Measurements from ENCODE around the gene MRFAP1. TPM values are rescaled to one million over a fixed set of nuclear protein-coding genes. Genes with fewer than 3 reads are reported as not detected.
"Not testable (repeated sequence)": the region's sequence is repeated elsewhere in the genome, so short reads cannot be mapped to it uniquely, and the experiment has no call there.

Gene MRFAP1
- total and polyA plus RNA-seq, 2 donors (not counting 1 experiment from before 2014, with no cell fraction given), result 54.8 to 113 TPM

- H3K9me3 Mint-ChIP-seq (ENCODE audit: insufficient read depth), result no peaks in the 10 kb centered on the region
- ChIA-PET CTCF (no interaction called here), POLR2A (no interaction called here)
- TF ChIP-seq EZH2 (IDR thresholded peaks at IDR 0.05; ENCODE audit: borderline replicate concordance, insufficient read depth, low read depth, low read length, poor library complexity, severe bottlenecking) (no peak), CTCF (IDR thresholded peaks at IDR 0.05) (no peak)
- H3K4me2 ChIP-seq (replicated peaks; ENCODE audit: low read depth, low read length, poor library complexity, severe bottlenecking), result no peak overlapping the region
- H3K27me3 Mint-ChIP-seq, result no peaks in the 10 kb centered on the region
- H3K9me3 ChIP-seq (ENCODE audit: control extremely low read depth in 1 of 3, control insufficient read depth in 2 of 3, insufficient read depth in 1 of 3, low read length in 2 of 3), result peaks cover 0 to 1% (median 0%) of the 10 kb centered on the region in 3 donors
- H3K4me3 ChIP-seq (ENCODE audit: control extremely low read depth in 1 of 5, extremely low read depth in 1 of 5, insufficient read depth in 1 of 5, low read depth in 2 of 5, low read length in 4 of 5), result no peak overlapping the region
- no peak overlapping the region for H3K27ac ChIP-seq (ENCODE audit: low read length in 2 of 2)
- DNase-seq (no peak), ATAC-seq (ENCODE audit: low read depth) (no peak)
- H3K4me1 ChIP-seq (ENCODE audit: control insufficient read depth in 2 of 2, insufficient read depth in 2 of 2, low read length in 2 of 2), result no peaks in the 10 kb centered on the region
- no peaks in the 10 kb centered on the region for H3K27me3 ChIP-seq (replicated peaks in 1 of 4; ENCODE audit: control extremely low read depth in 1 of 4, control insufficient read depth in 3 of 4, insufficient read depth in 4 of 4, low read length in 3 of 4)
- no peaks in the 10 kb centered on the region for H4K20me1 ChIP-seq (ENCODE audit: control insufficient read depth, insufficient read depth, low read length, poor library complexity, severe bottlenecking)
- no peaks in the 10 kb centered on the region for H3K36me3 ChIP-seq (replicated peaks in 1 of 2; ENCODE audit: control extremely low read depth in 1 of 2, control insufficient read depth in 1 of 2, extremely low read depth in 1 of 2, insufficient read depth in 2 of 2, low read length in 1 of 2)
- no peak overlapping the region for H3K9ac ChIP-seq (ENCODE audit: low read length)
- no peak overlapping the region for H3K27ac Mint-ChIP-seq
- no peak overlapping the region for H3K4me3 Mint-ChIP-seq
- peaks cover 38% of the 10 kb centered on the region for H3K79me2 ChIP-seq (ENCODE audit: control insufficient read depth, insufficient read depth, low read length)
- H2AFZ ChIP-seq (ENCODE audit: insufficient read depth, low read depth, low read length, poor library complexity, severe bottlenecking), result no peak overlapping the region
- WGBS (ENCODE audit: insufficient coverage), result 100% methylated on average over 7 of the region's 8 CpGs
- intact Hi-C loops (cut with micrococcal nuclease), result no loop called here
- H3K4me1 Mint-ChIP-seq, result no peaks in the 10 kb centered on the region
These were observed 8.7 kb downstream of the MRFAP1 start for GRCh38 chr4:6649216-6649615.

GRCh38 chr4:6654211-6654610 lies 13.7 kb downstream of the MRFAP1 start:
- H3K4me2 ChIP-seq (replicated peaks; ENCODE audit: low read depth, low read length, poor library complexity, severe bottlenecking); H3K9me3 Mint-ChIP-seq (ENCODE audit: insufficient read depth); ATAC-seq (ENCODE audit: low read depth); H3K79me2 ChIP-seq (ENCODE audit: control insufficient read depth, insufficient read depth, low read length); POLR2A ChIA-PET; H2AFZ ChIP-seq (ENCODE audit: insufficient read depth, low read depth, low read length, poor library complexity, severe bottlenecking); H3K36me3 ChIP-seq (replicated peaks in 1 of 2; ENCODE audit: control extremely low read depth in 1 of 2, control insufficient read depth in 1 of 2, extremely low read depth in 1 of 2, insufficient read depth in 2 of 2, low read length in 1 of 2); H3K4me3 Mint-ChIP-seq; H3K4me1 Mint-ChIP-seq; H3K4me1 ChIP-seq (ENCODE audit: control insufficient read depth in 2 of 2, insufficient read depth in 2 of 2, low read length in 2 of 2); H4K20me1 ChIP-seq (ENCODE audit: control insufficient read depth, insufficient read depth, low read length, poor library complexity, severe bottlenecking); intact Hi-C loops (cut with micrococcal nuclease); H3K27ac ChIP-seq (ENCODE audit: low read length in 2 of 2); H3K4me3 ChIP-seq (ENCODE audit: control extremely low read depth in 1 of 5, extremely low read depth in 1 of 5, insufficient read depth in 1 of 5, low read depth in 2 of 5, low read length in 4 of 5); H3K9me3 ChIP-seq (ENCODE audit: control extremely low read depth in 1 of 3, control insufficient read depth in 2 of 3, insufficient read depth in 1 of 3, low read length in 2 of 3); H3K27me3 Mint-ChIP-seq; H3K27ac Mint-ChIP-seq; H3K9ac ChIP-seq (ENCODE audit: low read length); H3K27me3 ChIP-seq (replicated peaks in 1 of 4; ENCODE audit: control extremely low read depth in 1 of 4, control insufficient read depth in 3 of 4, insufficient read depth in 4 of 4, low read length in 3 of 4); DNase-seq: not testable (repeated sequence)
- WGBS (ENCODE audit: insufficient coverage), result no CpG with 5 or more reads among the region's 3 CpGs
- CTCF ChIA-PET, result interaction anchor here (0.8 kb wide), 1 partner anchor 128 kb away, joined by 3 read pairs; no protein-coding TSS in a partner anchor

GRCh38 chr4:6655291-6655690 lies 14.8 kb downstream of the MRFAP1 start:
- WGBS (ENCODE audit: insufficient coverage), result no CpG with 5 or more reads among the region's 2 CpGs
- intact Hi-C loops (cut with micrococcal nuclease); H3K9me3 Mint-ChIP-seq (ENCODE audit: insufficient read depth); H4K20me1 ChIP-seq (ENCODE audit: control insufficient read depth, insufficient read depth, low read length, poor library complexity, severe bottlenecking); ATAC-seq (ENCODE audit: low read depth); H3K4me2 ChIP-seq (replicated peaks; ENCODE audit: low read depth, low read length, poor library complexity, severe bottlenecking); H3K27ac ChIP-seq (ENCODE audit: low read length in 2 of 2); H3K79me2 ChIP-seq (ENCODE audit: control insufficient read depth, insufficient read depth, low read length); DNase-seq; H3K4me1 Mint-ChIP-seq; POLR2A ChIA-PET; CTCF ChIA-PET; H3K4me3 Mint-ChIP-seq; H3K9me3 ChIP-seq (ENCODE audit: control extremely low read depth in 1 of 3, control insufficient read depth in 2 of 3, insufficient read depth in 1 of 3, low read length in 2 of 3); H2AFZ ChIP-seq (ENCODE audit: insufficient read depth, low read depth, low read length, poor library complexity, severe bottlenecking); H3K36me3 ChIP-seq (replicated peaks in 1 of 2; ENCODE audit: control extremely low read depth in 1 of 2, control insufficient read depth in 1 of 2, extremely low read depth in 1 of 2, insufficient read depth in 2 of 2, low read length in 1 of 2); H3K27ac Mint-ChIP-seq; H3K9ac ChIP-seq (ENCODE audit: low read length); H3K4me3 ChIP-seq (ENCODE audit: control extremely low read depth in 1 of 5, extremely low read depth in 1 of 5, insufficient read depth in 1 of 5, low read depth in 2 of 5, low read length in 4 of 5): not testable (repeated sequence)
- Histone ChIP-seq H3K4me1 (ENCODE audit: control insufficient read depth in 2 of 2, insufficient read depth in 2 of 2, low read length in 2 of 2) (peaks cover 8 to 11% of the 10 kb centered on the region in 2 donors), H3K27me3 (replicated peaks in 1 of 4; ENCODE audit: control extremely low read depth in 1 of 4, control insufficient read depth in 3 of 4, insufficient read depth in 4 of 4, low read length in 3 of 4) (peaks cover 0 to 13% (median 6%) of the 10 kb centered on the region in 4 experiments)
- peaks cover 11% of the 10 kb centered on the region for H3K27me3 Mint-ChIP-seq

Measured in B cell (primary cell).